HG03103 (cell line): ENCODE results near the gene RIMS4.

ENCODE experiments used
- ATAC-seq: cut with Tn5 transposase; IDR thresholded peaks from one replicate; pipeline ENCODE4 v1.9.1; 2021; ENCODE audit warnings: low read depth; ENCODE audit not compliant: unreplicated experiment

RIMS4 gene

DNA sequence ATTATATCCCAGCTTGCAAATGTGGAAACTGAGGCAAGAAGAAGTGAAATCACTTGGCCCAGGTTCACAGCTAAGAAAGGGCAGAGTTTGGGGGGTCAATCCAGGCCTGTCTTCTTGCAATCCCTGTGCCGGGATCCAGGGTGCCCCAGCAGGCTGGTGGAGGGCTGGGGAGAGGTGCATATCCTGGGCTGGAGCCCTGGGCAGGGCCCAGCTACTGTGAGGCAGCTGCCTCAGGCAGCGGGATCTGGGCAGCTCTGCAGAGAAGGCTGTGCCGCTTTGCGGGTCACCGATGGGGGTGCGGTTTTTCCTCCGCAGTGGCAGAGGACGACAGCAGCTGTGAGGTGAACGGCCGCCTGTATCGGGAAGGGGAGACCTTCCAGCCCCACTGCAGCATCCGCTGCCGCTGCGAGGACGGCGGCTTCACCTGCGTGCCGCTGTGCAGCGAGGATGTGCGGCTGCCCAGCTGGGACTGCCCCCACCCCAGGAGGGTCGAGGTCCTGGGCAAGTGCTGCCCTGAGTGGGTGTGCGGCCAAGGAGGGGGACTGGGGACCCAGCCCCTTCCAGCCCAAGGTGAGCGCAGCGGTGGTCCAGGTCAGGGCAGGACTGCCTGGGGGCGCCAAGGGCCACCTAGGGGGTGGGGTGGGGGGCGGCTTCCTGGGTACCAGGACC is 85.8 kb downstream of the RIMS4 start:
- ATAC-seq = no peak

DNA sequence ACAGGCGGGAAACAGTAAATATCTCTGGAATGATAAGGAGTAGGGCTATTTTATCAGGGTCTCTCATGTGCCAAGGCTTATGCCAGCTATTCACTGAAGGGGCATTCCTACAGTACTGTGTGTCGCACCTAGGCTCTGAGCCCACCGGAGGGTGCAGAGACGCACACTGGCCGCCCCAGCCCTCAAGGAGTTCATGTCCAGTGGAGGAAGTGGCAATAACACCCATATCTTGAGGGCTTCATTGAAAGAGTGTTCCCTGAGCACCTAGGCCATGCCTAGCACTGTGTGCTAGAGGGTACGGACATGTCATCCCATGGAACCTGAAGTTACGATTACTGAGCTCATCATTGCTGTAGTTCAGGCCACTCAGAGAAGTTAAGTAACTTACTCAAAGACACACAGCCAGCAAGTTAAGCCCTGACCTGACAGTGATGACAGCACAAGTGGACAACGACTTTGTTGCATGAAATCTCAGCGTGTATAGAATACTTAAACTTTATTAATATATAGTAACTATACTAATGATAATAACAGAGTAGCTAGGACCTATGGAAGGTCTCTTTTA is 86.5 kb downstream of the RIMS4 start:
- ATAC-seq = no peak

GRCh38 chr20:44723391-44723790 is 87.0 kb downstream of the RIMS4 start:
- no peak for ATAC-seq

DNA sequence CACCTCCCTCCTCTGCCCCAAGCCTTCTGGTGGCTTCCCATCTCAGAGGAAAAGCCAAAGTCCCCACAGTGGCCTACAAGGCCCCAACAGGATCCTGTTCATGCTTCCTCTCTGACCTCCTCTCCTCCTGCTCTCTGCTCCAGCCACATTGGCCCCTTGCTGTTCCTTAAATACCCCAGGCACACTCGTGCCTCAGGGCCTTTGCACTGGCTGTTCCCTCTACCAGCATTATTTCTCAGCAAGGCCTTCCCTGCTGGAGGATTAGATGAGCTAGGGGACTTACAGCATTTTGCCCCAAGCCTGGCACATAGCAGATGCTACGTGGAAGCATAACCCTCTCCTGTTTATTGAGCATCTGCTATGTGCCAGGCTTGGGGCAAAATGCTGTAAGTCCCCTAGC is 87.4 kb downstream of the RIMS4 start:
- no peak for ATAC-seq

DNA sequence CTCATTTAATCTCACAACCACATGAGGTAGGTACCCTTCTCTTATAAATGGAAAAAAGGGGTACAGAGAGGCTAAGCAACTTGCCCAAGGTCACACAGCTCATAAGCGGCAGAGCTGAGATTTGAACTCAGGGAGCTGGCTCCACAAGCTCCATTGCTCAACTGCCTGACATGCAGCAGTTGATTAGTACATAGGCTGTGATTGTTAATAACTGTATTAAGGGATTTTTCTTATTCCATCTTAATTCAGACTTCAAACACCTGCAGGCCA is 88.6 kb downstream of the RIMS4 start:
- no peak for ATAC-seq

GRCh38 chr20:44720997-44721784 is 89.2 kb downstream of the RIMS4 start:
- no peak for ATAC-seq

DNA sequence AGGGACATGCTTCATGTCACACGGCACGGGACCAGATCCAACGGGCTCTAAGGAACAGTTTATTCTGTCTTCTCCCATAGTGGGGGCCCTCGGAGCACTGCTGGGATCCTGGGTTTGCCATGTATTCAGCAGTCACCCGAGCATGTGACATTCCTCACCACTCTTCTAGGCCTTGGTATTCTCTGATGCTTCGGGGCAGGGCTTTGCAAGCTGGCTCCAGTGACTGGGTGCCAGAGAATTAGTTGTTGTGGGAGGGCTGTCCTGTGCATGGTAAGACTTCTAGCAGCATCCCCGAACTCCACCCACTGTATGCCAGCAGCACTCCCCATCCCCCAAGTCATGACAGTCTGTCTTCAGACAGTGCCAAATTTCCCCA is 89.7 kb downstream of the RIMS4 start:
- ATAC-seq = no peak

GRCh38 chr20:44719841-44720240 is 90.5 kb downstream of the RIMS4 start:
- ATAC-seq = no peak

- no peak for ATAC-seq
Measured at GRCh38 chr20:44717986-44718385, 92.4 kb downstream of the RIMS4 start.

- no peak for ATAC-seq
Measured at GRCh38 chr20:44716309-44717106, 93.8 kb downstream of the RIMS4 start.

GRCh38 chr20:44715499-44716308 is 94.6 kb downstream of the RIMS4 start:
- ATAC-seq = no peak

DNA sequence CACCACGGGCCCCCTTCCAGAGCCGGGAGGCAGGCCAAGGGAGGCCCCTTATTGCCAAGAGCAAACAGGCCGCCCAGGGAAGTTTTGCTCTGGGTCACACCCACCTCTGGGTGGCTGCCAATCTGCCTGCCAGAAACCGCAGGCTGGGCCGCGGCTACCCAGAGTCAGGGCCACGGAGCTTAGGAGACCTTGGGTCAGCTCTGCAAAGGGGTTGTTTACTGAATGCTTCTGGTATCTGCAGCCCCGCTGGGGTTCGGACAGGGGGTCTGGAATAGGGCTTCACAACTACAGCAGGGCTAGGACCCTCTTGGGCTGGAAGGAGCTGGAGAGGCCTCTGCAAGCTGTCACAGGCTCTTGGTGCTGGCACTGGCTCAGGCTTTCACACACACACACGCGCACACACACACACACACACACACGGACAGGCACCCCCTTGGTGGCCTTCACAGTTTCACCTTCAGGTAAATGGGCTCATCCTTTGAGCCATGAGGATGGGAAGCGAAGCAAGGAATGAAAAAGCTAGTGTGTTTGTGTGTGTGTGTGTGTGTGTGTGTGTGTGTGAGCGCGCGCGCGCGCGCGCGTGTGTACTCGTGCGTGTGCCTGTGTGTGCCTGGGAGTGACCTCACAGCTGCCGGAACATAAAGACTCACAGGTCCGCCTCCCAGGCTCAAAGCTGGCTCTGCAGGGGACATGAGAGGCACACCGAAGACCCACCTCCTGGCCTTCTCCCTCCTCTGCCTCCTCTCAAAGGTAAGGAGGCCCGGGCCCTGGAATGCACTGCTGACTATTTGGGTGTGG is 95.4 kb downstream of the RIMS4 start, which contains the start of gene CCN5:
Gene CCN5 (plus strand): TSS at position 669 of the 798 bp plus-strand sequence. CDS start 22 bp downstream, at position 691.
- ATAC-seq = no peak

GRCh38 chr20:44714102-44714700 is 96.1 kb downstream of the RIMS4 start:
- no peak for ATAC-seq

- no peak for ATAC-seq
Measured at GRCh38 chr20:44711237-44711636, 99.1 kb downstream of the RIMS4 start.

GRCh38 chr20:44709797-44710196 is 100.5 kb downstream of the RIMS4 start:
- no peak for ATAC-seq

DNA sequence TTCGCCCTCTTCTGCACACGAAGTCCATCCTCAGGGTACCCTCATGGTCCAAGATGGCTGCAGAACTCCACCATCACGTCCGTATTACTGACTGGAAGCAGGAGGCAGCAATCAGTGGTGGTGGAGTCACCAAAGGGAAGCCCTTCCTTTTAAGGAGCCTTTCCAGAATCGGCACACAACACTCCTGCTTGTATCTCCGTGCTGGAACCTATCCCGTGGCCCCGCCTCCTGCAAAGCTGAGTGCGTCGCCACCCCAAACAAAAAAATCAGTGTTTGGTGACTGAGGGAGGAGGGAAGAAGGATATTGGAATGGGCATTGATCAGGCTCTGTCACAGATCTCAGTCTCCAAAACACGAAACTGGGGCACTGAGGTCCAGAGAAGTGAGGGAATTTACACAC is 101.0 kb downstream of the RIMS4 start:
- ATAC-seq = no peak

DNA sequence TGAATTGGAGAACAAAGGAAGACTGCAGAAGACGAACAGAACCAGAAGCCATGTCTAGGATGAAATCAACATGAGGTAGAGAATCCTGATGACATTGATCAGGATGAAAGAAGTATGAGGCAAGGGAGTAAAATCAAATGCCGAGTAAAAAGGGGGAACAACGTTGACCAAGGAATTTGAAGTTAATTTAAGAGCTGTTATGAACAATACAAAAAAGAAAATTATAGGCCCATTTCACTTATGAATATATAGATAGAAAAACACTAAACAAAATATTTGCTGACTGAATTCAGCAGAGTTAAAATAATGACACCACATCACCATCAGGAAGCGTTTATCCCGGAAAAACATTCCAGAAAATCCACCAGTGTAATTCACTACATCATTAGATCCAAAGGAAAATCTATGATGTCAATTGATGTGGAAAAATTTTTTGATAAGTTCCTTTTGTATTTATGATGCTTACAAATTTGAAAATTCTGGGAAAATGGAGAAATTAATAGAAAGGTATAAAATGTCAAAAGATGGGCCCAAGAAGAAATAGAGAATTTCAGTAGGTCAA is 103.2 kb downstream of the RIMS4 start:
- no peak for ATAC-seq

GRCh38 chr20:44706301-44707017 is 103.9 kb downstream of the RIMS4 start:
- ATAC-seq = no peak
